Measurements from ENCODE around the gene DIAPH2. TPM values are rescaled to one million over a fixed set of nuclear protein-coding genes. Genes with fewer than 3 reads are reported as not detected.

DIAPH2 gene
- total RNA-seq, 2 donors from 2014 or later: 19.1 to 31.9 TPM

DNA sequence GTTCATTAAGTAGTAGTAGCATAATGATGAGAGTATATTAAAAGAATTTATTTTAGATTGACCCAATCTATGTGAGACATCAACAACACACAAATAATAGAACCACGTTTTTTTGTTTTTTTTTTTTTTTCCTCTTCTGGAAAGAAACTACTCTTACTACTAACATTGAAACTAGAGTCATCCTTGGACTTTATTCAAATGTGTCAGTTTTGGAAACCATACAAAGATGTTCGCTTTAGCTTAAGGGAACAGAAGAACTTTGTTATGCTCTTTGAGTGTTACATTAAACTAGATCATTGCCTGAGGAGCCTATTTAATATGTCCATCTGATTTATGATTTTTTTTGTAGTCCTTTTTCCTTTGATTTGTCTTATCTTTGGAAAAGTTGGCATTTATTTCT lies 365.8 kb downstream of the DIAPH2 start:
- Histone ChIP-seq H3K4me1 (no peaks in the 10 kb centered on the region), H3K27ac (no peak overlapping the region), H3K27me3 (no peaks in the 10 kb centered on the region), H3K9ac (ENCODE audit: low read depth in 2 of 2, low read length in 2 of 2) (no peak overlapping the region), H3K36me3 (no peaks in the 10 kb centered on the region), H3K9me3 (no peaks in the 10 kb centered on the region), H3K4me3 (no peak overlapping the region)
- intact Hi-C loops (cut with DNase I): no loop called here
- TF ChIP-seq, protein P1, sequence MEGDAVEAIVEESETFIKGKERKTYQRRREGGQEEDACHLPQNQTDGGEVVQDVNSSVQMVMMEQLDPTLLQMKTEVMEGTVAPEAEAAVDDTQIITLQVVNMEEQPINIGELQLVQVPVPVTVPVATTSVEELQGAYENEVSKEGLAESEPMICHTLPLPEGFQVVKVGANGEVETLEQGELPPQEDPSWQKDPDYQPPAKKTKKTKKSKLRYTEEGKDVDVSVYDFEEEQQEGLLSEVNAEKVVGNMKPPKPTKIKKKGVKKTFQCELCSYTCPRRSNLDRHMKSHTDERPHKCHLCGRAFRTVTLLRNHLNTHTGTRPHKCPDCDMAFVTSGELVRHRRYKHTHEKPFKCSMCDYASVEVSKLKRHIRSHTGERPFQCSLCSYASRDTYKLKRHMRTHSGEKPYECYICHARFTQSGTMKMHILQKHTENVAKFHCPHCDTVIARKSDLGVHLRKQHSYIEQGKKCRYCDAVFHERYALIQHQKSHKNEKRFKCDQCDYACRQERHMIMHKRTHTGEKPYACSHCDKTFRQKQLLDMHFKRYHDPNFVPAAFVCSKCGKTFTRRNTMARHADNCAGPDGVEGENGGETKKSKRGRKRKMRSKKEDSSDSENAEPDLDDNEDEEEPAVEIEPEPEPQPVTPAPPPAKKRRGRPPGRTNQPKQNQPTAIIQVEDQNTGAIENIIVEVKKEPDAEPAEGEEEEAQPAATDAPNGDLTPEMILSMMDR (IDR thresholded peaks at IDR 0.05): no peak
- no peak for DNase-seq

DNA sequence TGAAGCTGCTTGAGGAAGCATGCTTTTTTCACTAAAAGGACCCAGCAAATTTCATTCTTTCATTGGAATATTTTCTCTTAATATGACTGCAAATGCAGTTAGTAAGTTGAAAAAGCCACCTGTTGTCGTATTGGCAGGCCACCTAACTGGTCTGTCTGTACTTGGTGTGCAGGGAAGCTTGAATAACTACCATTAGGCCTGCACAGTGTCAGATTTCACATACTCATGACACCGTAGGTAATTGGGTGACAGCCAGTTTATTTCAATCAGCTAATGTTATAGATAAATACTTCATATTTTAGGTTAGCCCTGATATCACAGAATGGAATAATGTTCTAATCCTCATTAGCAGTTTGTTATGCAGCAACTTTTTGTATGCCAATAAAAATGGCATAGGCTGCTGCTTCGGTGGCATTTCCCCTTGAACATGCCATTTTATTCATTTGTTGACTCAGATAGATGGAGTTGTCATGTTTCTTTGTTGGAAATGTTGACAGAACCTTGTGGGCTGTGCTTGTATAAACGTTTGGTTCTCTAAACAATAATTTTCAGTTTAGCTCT lies 372.8 kb downstream of the DIAPH2 start:
- H3K27ac ChIP-seq: no peak overlapping the region
- intact Hi-C loops (cut with DNase I): no loop called here
- no peak for DNase-seq

DNA sequence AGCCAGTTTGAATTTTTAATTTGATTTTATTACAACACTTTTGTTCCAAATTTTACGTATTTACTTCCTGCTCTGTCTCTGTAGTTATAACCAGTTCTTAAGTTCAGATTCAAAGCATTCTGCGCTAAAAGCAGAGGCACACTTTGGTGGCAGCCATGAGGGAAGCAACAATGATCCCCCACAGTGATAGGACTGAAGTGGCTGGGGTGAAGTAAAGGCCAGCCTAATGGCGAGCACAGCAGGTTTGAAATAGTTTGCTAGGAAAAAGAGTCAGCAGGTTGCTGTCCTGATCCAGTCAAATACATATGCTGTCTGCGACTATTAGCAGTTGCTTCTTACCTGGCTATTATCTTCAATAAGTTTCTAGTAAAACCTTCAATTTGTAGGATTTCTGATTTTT lies 375.4 kb downstream of the DIAPH2 start:
- H3K36me3 ChIP-seq: no peaks in the 10 kb centered on the region
- TF ChIP-seq, protein P1 (IDR thresholded peaks at IDR 0.05): no peak
- no peak for DNase-seq
- H3K9ac ChIP-seq (ENCODE audit: low read depth in 2 of 2, low read length in 2 of 2): no peak overlapping the region
- no peaks in the 10 kb centered on the region for H3K4me1 ChIP-seq
- H3K4me3 ChIP-seq: no peak overlapping the region
- no peaks in the 10 kb centered on the region for H3K27me3 ChIP-seq
- H3K9me3 ChIP-seq: no peaks in the 10 kb centered on the region
- intact Hi-C loops (cut with DNase I): no loop called here
- no peak overlapping the region for H3K27ac ChIP-seq

More for the DNA sequence above, 372.8 kb downstream of the DIAPH2 start:
- Histone ChIP-seq H3K4me3 (no peak overlapping the region), H3K27me3 (no peaks in the 10 kb centered on the region), H3K9ac (ENCODE audit: low read depth in 2 of 2, low read length in 2 of 2) (no peak overlapping the region), H3K4me1 (no peaks in the 10 kb centered on the region), H3K9me3 (no peaks in the 10 kb centered on the region), H3K36me3 (no peaks in the 10 kb centered on the region)
- TF ChIP-seq, protein P1 (IDR thresholded peaks at IDR 0.05): no peak

DNA sequence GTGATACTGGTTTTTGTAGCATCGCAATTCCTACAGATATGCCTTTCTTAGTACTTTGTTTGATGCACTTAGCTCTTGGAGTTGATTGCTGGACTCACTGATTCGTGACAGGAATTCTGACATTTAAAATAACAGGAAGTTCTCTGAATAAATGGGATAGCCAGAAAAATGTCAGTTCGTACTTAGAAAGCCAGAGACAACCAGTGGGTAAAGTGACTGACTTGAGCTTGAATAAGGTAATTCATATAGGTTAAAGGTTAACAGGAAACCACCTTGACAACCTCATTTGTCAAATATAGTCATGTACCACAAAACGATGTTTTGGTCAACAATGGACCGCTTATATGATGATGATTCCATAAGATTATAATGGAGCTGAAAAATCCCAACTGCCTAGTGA lies 380.4 kb downstream of the DIAPH2 start:
- H3K36me3 ChIP-seq: no peaks in the 10 kb centered on the region
- TF ChIP-seq, protein P1 (IDR thresholded peaks at IDR 0.05): no peak
- H3K9me3 ChIP-seq: no peaks in the 10 kb centered on the region

DNA sequence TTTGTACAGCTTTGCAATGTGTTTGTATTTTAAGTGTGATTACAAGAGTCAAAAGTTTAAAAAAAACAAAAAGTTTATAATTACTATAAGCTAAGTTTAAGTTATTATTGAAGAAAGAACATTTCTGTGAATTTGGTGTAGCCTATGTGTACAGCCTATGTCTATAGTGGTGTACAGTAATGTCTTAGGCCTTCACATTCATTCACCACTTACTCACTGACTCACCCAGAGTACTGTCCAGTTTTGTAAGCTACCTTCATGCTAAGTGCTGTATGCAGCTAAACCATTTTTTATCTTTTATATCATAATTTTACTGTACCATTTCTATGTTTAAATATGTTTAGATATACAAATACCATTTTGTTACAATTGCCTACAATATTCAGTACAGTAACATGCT lies 381.3 kb downstream of the DIAPH2 start:
- Histone ChIP-seq H3K4me1 (no peaks in the 10 kb centered on the region), H3K4me3 (no peak overlapping the region), H3K9me3 (no peaks in the 10 kb centered on the region), H3K27me3 (no peaks in the 10 kb centered on the region), H3K9ac (ENCODE audit: low read depth in 2 of 2, low read length in 2 of 2) (no peak overlapping the region), H3K27ac (no peak overlapping the region), H3K36me3 (no peaks in the 10 kb centered on the region)
- TF ChIP-seq, protein P1 (IDR thresholded peaks at IDR 0.05): no peak
- intact Hi-C loops (cut with DNase I): no loop called here
- DNase-seq: no peak

More for the DNA sequence above, 380.4 kb downstream of the DIAPH2 start:
- no peak for DNase-seq
- H3K4me1 ChIP-seq: no peaks in the 10 kb centered on the region
- H3K9ac ChIP-seq (ENCODE audit: low read depth in 2 of 2, low read length in 2 of 2): no peak overlapping the region
- H3K27me3 ChIP-seq: no peaks in the 10 kb centered on the region
- intact Hi-C loops (cut with DNase I): no loop called here
- H3K4me3 ChIP-seq: no peak overlapping the region
- no peak overlapping the region for H3K27ac ChIP-seq
